Activated CD8-positive, alpha-beta T cell treated with anti-CD3 and anti-CD28 coated beads for 36 hours (primary cell): ENCODE measurements around the gene LCE2B. TPM values are rescaled to one million over a fixed set of nuclear protein-coding genes. Genes with fewer than 3 reads are reported as not detected.
"Not testable (repeated sequence)": the region's sequence is repeated elsewhere in the genome, so short reads cannot be mapped to it uniquely, and the experiment has no call there.

ENCODE experiments used
- ATAC-seq: fragments of 200-7000 bp; cut with Tn5 transposase; one replicate; pipeline ENCODE4 v1.10.0; 2021; ENCODE audit warnings: mild to moderate bottlenecking, moderate library complexity
- CTCF ChIA-PET: fragments of 350-600 bp; sonication (Branson Sonifier 250); formaldehyde crosslinking; loops from one replicate; lab custom pipeline; 2021; ENCODE audit warnings: antibody characterized with exemption; lab: Charles Lee
- POLR2A ChIA-PET: fragments of 350-600 bp; sonication (Branson Sonifier 250); formaldehyde crosslinking; loops from one replicate; lab custom pipeline; 2021; ENCODE audit warnings: antibody characterized with exemption; lab: Charles Lee
- DNase-seq: peaks from one replicate; pipeline ENCODE4 v3.0.0-alpha.2; 2020
- H3K27ac Mint-ChIP-seq: one replicate; pipeline ENCODE4 v1.8.0; 2021; ENCODE audit warnings: mild to moderate bottlenecking, mixed read lengths
- H3K27me3 Mint-ChIP-seq: one replicate; pipeline ENCODE4 v1.8.0; 2021; ENCODE audit warnings: mixed read lengths
- H3K36me3 Mint-ChIP-seq: one replicate; pipeline ENCODE4 v1.8.0; 2021; ENCODE audit warnings: low read depth, mixed read lengths
- H3K4me1 Mint-ChIP-seq: one replicate; pipeline ENCODE4 v1.8.0; 2021; ENCODE audit warnings: low read depth, mixed read lengths
- H3K4me3 Mint-ChIP-seq: one replicate; pipeline ENCODE4 v1.8.0; 2021; ENCODE audit warnings: mild to moderate bottlenecking, moderate library complexity, mixed read lengths
- H3K9me3 Mint-ChIP-seq: one replicate; pipeline ENCODE4 v1.8.0; 2021; ENCODE audit warnings: mixed read lengths
- intact Hi-C: fragments of 100-400 bp; cut with micrococcal nuclease; formaldehyde crosslinking; loops from one replicate; pipeline ENCODE4 v1.10.0; 2022
- total RNA-seq, 2 experiments: library from RNA; stranded (reverse); gene quantifications; one replicate each; pipeline ENCODE4 v1.2.3, GENCODE V29; 2021
- TF ChIP-seq, protein P1 (sequence below): fragments of 200-600 bp; IDR thresholded peaks from one replicate; pipeline ENCODE4 v1.8.0; 2022; ENCODE audit warnings: antibody characterized with exemption, mild to moderate bottlenecking

Gene LCE2B, protein sequence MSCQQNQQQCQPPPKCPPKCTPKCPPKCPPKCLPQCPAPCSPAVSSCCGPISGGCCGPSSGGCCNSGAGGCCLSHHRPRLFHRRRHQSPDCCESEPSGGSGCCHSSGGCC
- not detected for total RNA-seq

DNA sequence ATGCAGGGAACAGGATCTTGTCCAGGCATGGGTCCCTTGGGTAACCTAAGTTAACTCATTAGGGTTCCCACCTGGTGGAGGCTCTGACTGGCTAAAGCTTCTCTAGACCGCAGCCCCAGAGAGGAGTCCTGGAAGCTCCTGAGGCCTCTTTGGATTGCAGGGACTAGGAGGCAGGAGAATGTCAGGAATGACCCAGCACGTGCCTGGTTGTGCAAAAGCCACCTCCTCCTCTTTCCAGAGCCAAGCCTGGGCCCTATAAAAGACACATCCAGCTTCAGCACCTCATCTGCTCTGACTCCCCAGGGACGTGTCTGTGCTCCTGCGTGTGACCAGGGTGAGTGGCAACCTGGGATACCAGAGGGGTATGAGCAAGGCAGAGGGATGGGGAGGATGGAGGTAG, at the start of gene LCE2B:
TSS of gene LCE2B (plus strand) at position 301 of the 400 bp plus-strand sequence. CDS start 721 bp downstream, outside the sequence.
- POLR2A ChIA-PET, H3K4me1 Mint-ChIP-seq, H3K4me3 Mint-ChIP-seq, intact Hi-C loops, CTCF ChIA-PET, H3K27ac Mint-ChIP-seq, DNase-seq, H3K9me3 Mint-ChIP-seq, H3K36me3 Mint-ChIP-seq, ATAC-seq: not testable (repeated sequence)
- H3K27me3 Mint-ChIP-seq: peaks cover 17% of the 10 kb centered on the region

DNA sequence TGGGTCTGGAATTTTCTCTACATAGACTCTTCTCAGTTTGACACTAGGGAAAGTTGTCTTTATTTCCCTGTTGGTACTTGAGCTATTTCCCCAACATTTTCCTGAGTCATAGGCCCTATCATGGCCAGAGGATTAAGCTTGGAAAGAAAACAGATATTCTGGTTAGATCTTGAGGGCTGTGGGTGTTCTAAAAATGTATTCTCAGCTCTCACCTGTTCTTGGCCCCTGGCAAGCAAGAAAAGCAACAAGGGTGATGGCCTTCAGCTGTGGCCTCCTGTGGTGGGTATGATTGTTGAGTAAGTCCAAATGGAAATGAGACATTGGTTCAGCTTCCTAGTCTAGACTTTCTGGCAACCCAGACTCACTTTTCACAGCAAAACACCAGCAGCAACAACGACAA, 45.6 kb upstream of the LCE2B start:
- DNase-seq: no peak
- intact Hi-C loops: no loop called here
- TF ChIP-seq, protein P1, sequence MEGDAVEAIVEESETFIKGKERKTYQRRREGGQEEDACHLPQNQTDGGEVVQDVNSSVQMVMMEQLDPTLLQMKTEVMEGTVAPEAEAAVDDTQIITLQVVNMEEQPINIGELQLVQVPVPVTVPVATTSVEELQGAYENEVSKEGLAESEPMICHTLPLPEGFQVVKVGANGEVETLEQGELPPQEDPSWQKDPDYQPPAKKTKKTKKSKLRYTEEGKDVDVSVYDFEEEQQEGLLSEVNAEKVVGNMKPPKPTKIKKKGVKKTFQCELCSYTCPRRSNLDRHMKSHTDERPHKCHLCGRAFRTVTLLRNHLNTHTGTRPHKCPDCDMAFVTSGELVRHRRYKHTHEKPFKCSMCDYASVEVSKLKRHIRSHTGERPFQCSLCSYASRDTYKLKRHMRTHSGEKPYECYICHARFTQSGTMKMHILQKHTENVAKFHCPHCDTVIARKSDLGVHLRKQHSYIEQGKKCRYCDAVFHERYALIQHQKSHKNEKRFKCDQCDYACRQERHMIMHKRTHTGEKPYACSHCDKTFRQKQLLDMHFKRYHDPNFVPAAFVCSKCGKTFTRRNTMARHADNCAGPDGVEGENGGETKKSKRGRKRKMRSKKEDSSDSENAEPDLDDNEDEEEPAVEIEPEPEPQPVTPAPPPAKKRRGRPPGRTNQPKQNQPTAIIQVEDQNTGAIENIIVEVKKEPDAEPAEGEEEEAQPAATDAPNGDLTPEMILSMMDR: no peak
- H3K9me3 Mint-ChIP-seq: no peaks in the 10 kb centered on the region
- H3K4me1 Mint-ChIP-seq: no peaks in the 10 kb centered on the region
- H3K36me3 Mint-ChIP-seq: no peaks in the 10 kb centered on the region
- ChIA-PET POLR2A (no interaction called here), CTCF (interaction anchor here (1.2 to 6.0 kb wide), 2 partner anchors 15 to 17 kb away, joined by 3 to 41 read pairs; partner anchors contain the start of gene LCE3A)
- ATAC-seq: no peak
- H3K27me3 Mint-ChIP-seq: peaks cover 7% of the 10 kb centered on the region
- no peak overlapping the region for H3K27ac Mint-ChIP-seq
- H3K4me3 Mint-ChIP-seq: no peak overlapping the region

DNA sequence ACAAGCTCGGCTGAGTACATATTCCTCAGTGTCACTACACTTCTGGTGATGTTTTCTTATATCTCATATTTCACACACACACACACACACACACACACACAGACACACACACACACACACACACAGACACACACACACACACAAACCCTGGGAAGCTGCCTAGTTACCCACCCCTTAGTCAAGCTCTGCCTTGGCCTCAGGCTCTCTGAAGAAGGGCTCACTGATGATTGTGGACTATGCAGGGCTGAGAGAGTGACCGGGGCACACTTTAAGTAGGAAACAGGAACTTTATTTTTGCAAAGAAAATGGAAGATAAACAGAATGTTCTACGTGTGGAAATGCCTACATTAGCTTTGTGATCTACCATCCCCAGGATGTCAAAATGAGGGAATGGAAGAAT, 42.0 kb upstream of the LCE2B start:
- ATAC-seq: no peak
- Mint-ChIP-seq H3K27ac (no peak overlapping the region), H3K4me3 (no peak overlapping the region), H3K9me3 (no peaks in the 10 kb centered on the region), H3K36me3 (no peaks in the 10 kb centered on the region), H3K27me3 (peaks cover 13% of the 10 kb centered on the region), H3K4me1 (no peaks in the 10 kb centered on the region)
- DNase-seq: no peak
- ChIA-PET CTCF (interaction anchor here (1.3 to 6.0 kb wide), 2 partner anchors 8 to 11 kb away, joined by 3 to 41 read pairs; no protein-coding TSS in a partner anchor), POLR2A (interaction anchor here (0.5 kb wide), 1 partner anchor 453 kb away, joined by 4 read pairs; no protein-coding TSS in a partner anchor)
- intact Hi-C loops: no loop called here
- TF ChIP-seq, protein P1: no peak

DNA sequence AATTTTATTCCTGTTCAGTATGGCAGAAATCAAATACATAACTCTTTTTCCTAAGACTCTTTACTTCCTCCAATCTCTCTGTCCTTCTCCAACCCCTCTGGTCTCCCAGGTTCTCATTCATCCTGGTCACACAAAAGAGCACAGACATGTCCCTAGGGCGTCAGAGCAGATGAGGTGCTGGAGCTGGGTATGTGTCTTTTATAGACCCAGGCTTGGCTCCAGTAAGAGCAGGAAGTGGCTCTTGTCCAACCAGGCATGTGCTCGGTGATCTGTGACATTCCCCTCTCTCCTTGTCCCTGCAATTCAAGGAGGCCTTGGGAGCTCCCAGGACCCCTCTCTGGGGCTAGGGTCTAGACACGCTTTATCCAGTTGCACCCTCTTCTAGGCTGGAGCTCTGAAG, 40.8 kb upstream of the LCE2B start:
- no peaks in the 10 kb centered on the region for H3K4me1 Mint-ChIP-seq
- no peaks in the 10 kb centered on the region for H3K36me3 Mint-ChIP-seq
- no peak overlapping the region for H3K4me3 Mint-ChIP-seq
- no peak for ATAC-seq
- H3K27ac Mint-ChIP-seq: no peak overlapping the region
- H3K27me3 Mint-ChIP-seq: peaks cover 14% of the 10 kb centered on the region
- CTCF ChIA-PET: interaction anchor here (0.8 kb wide), 1 partner anchor 9 kb away, joined by 3 read pairs; no protein-coding TSS in a partner anchor
- POLR2A ChIA-PET: no interaction called here
- DNase-seq: no peak
- H3K9me3 Mint-ChIP-seq: no peaks in the 10 kb centered on the region
- TF ChIP-seq, protein P1: no peak
- intact Hi-C loops: no loop called here

DNA sequence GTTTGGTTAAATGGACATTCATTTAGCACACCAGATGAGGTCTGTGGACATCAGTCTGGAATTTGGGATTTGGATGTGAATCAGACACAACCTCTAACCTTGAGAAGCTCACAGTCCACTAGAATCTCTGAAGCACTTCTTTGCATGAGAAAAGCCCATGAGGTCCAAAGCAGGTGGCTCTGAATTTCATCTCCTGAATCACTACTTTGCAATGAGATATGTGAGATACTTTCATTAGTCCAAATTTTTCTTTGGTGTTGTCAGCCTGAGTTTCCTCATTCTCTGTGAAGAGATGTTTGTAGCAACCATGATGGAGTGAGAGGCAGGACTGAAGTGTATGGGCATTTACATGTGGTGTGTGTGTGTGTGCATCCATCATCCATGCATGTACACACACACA, 39.3 kb upstream of the LCE2B start:
- DNase-seq (no peak), ATAC-seq (no peak)
- Mint-ChIP-seq H3K4me1 (no peaks in the 10 kb centered on the region), H3K27ac (no peak overlapping the region), H3K27me3 (peaks cover 12% of the 10 kb centered on the region), H3K36me3 (no peaks in the 10 kb centered on the region), H3K4me3 (no peak overlapping the region), H3K9me3 (no peaks in the 10 kb centered on the region)
- intact Hi-C loops: no loop called here
- CTCF ChIA-PET: no interaction called here
- TF ChIP-seq, protein P1: no peak
- POLR2A ChIA-PET: no interaction called here
